Activated CD8-positive, alpha-beta T cell treated with anti-CD3 and anti-CD28 coated beads for 36 hours (primary cell): ENCODE results near the gene B4GALNT4. TPM values are rescaled to one million over a fixed set of nuclear protein-coding genes. Genes with fewer than 3 reads are reported as not detected.

Experiments used
- ATAC-seq: fragments of 200-7000 bp; cut with Tn5 transposase; one replicate; pipeline ENCODE4 v1.10.0; 2021; ENCODE audit warnings: mild to moderate bottlenecking, moderate library complexity
- CTCF ChIA-PET: fragments of 350-600 bp; sonication (Branson Sonifier 250); formaldehyde crosslinking; loops from one replicate; lab custom pipeline; 2021; ENCODE audit warnings: antibody characterized with exemption; lab: Charles Lee
- POLR2A ChIA-PET: fragments of 350-600 bp; sonication (Branson Sonifier 250); formaldehyde crosslinking; loops from one replicate; lab custom pipeline; 2021; ENCODE audit warnings: antibody characterized with exemption; lab: Charles Lee
- DNase-seq: peaks from one replicate; pipeline ENCODE4 v3.0.0-alpha.2; 2020
- H3K27ac Mint-ChIP-seq: one replicate; pipeline ENCODE4 v1.8.0; 2021; ENCODE audit warnings: mild to moderate bottlenecking, mixed read lengths
- H3K27me3 Mint-ChIP-seq: one replicate; pipeline ENCODE4 v1.8.0; 2021; ENCODE audit warnings: mixed read lengths
- H3K36me3 Mint-ChIP-seq: one replicate; pipeline ENCODE4 v1.8.0; 2021; ENCODE audit warnings: low read depth, mixed read lengths
- H3K4me1 Mint-ChIP-seq: one replicate; pipeline ENCODE4 v1.8.0; 2021; ENCODE audit warnings: low read depth, mixed read lengths
- H3K4me3 Mint-ChIP-seq: one replicate; pipeline ENCODE4 v1.8.0; 2021; ENCODE audit warnings: mild to moderate bottlenecking, moderate library complexity, mixed read lengths
- H3K9me3 Mint-ChIP-seq: one replicate; pipeline ENCODE4 v1.8.0; 2021; ENCODE audit warnings: mixed read lengths
- CTCF ChIP-seq: fragments of 200-600 bp; IDR thresholded peaks from one replicate; pipeline ENCODE4 v1.8.0; 2022; ENCODE audit warnings: antibody characterized with exemption, mild to moderate bottlenecking
- intact Hi-C: fragments of 100-400 bp; cut with micrococcal nuclease; formaldehyde crosslinking; loops from one replicate; pipeline ENCODE4 v1.10.0; 2022
- total RNA-seq, 2 experiments: library from RNA; stranded (reverse); gene quantifications; one replicate each; pipeline ENCODE4 v1.2.3, GENCODE V29; 2021

The B4GALNT4 gene
- total RNA-seq, 2 experiments from 2014 or later = 1.5 to 3.4 TPM

- intact Hi-C loops = no loop called here
- ATAC-seq = no peak
- Mint-ChIP-seq H3K27me3 (no peaks in the 10 kb centered on the region), H3K4me3 (no peak overlapping the region), H3K9me3 (peaks cover 3% of the 10 kb centered on the region), H3K4me1 (peaks cover 38% of the 10 kb centered on the region), H3K36me3 (peaks cover 1% of the 10 kb centered on the region), H3K27ac (no peak overlapping the region)
- POLR2A ChIA-PET = interaction anchor here (1.0 kb wide), 2 partner anchors 9 to 10 kb away, joined by 3 to 4 read pairs; no protein-coding TSS in a partner anchor
- CTCF ChIA-PET = no interaction called here
- TF ChIP-seq CTCF = no peak
- DNase-seq = no peak
Observed at GRCh38 chr11:336659-337198, 32.6 kb upstream of the B4GALNT4 start.

- no peaks in the 10 kb centered on the region for H3K27me3 Mint-ChIP-seq
- no peak for TF ChIP-seq CTCF
- CTCF ChIA-PET = interaction anchor here (0.7 to 5.2 kb wide), 3 partner anchors 10 to 87 kb away, joined by 3 to 19 read pairs (median 3); no protein-coding TSS in a partner anchor
- DNase-seq (no peak), ATAC-seq (no peak)
- H3K27ac Mint-ChIP-seq = no peak overlapping the region
- no peaks in the 10 kb centered on the region for H3K36me3 Mint-ChIP-seq
- peaks cover 38% of the 10 kb centered on the region for H3K4me1 Mint-ChIP-seq
- no peak overlapping the region for H3K4me3 Mint-ChIP-seq
- H3K9me3 Mint-ChIP-seq = peaks cover 3% of the 10 kb centered on the region
- intact Hi-C loops = no loop called here
- POLR2A ChIA-PET = interaction anchor here (0.7 to 5.4 kb wide), 2 partner anchors 8 to 69 kb away, joined by 3 to 23 read pairs; no protein-coding TSS in a partner anchor
Observed at GRCh38 chr11:337711-338110, 31.6 kb upstream of the B4GALNT4 start.

GRCh38 chr11:339963-340362 lies 29.3 kb upstream of the B4GALNT4 start:
- no peaks in the 10 kb centered on the region for H3K9me3 Mint-ChIP-seq
- no peak for TF ChIP-seq CTCF
- intact Hi-C loops = no loop called here
- ChIA-PET POLR2A (interaction anchor here (1.2 to 5.4 kb wide), 3 partner anchors 10 to 31 kb away, joined by 3 to 23 read pairs (median 7); no protein-coding TSS in a partner anchor), CTCF (interaction anchor here (0.6 to 5.2 kb wide), 10 partner anchors 9 to 179 kb away, joined by 3 to 19 read pairs (median 6); no protein-coding TSS in a partner anchor)
- DNase-seq (no peak), ATAC-seq (no peak)
- peaks cover 32% of the 10 kb centered on the region for H3K4me1 Mint-ChIP-seq
- H3K4me3 Mint-ChIP-seq = no peak overlapping the region
- no peak overlapping the region for H3K27ac Mint-ChIP-seq
- no peaks in the 10 kb centered on the region for H3K27me3 Mint-ChIP-seq
- H3K36me3 Mint-ChIP-seq = no peaks in the 10 kb centered on the region

- intact Hi-C loops = no loop called here
- POLR2A ChIA-PET = interaction anchor here (0.7 to 5.4 kb wide), 5 partner anchors 8 to 31 kb away, joined by 3 to 23 read pairs (median 3); no protein-coding TSS in a partner anchor
- Mint-ChIP-seq H3K36me3 (no peaks in the 10 kb centered on the region), H3K4me3 (no peak overlapping the region), H3K9me3 (peaks cover 4% of the 10 kb centered on the region), H3K27ac (no peak overlapping the region), H3K27me3 (no peaks in the 10 kb centered on the region), H3K4me1 (peaks cover 27% of the 10 kb centered on the region)
- CTCF ChIA-PET = interaction anchor here (0.6 to 5.2 kb wide), 10 partner anchors 8 to 178 kb away, joined by 3 to 19 read pairs (median 6); no protein-coding TSS in a partner anchor
- peak; percentile 18 for TF ChIP-seq CTCF
- DNase-seq (no peak), ATAC-seq (no peak)
Observed at GRCh38 chr11:340539-341512, 28.5 kb upstream of the B4GALNT4 start.
